IMR-90 (cell line): ENCODE data around the gene SLC18A3. TPM values are rescaled to one million over a fixed set of nuclear protein-coding genes. Genes with fewer than 3 reads are reported as not detected.

Experiments
- ATAC-seq: fragments of 200-7000 bp; cut with Tn5 transposase; 2 replicates; pipeline ENCODE4 v1.9.1; 2020; ENCODE audit warnings: low read depth, mild to moderate bottlenecking, moderate library complexity
- BruUV-seq: library from RNA; stranded (reverse); fragments of 400-500 nt; replicated peaks from 2 replicates; lab custom pipeline; 2021; lab: Mats Ljungman, UMichigan
- CTCF ChIA-PET: fragments of 300-600 bp; formaldehyde crosslinking; extraction: SDS; loops from one replicate; lab custom pipeline; 2021; ENCODE audit warnings: antibody characterized with exemption; lab: Yijun Ruan, JAX
- POLR2A ChIA-PET: fragments of 300-600 bp; sonication (Branson Sonifier 250); formaldehyde crosslinking; loops from one replicate; lab custom pipeline; 2022; ENCODE audit warnings: antibody characterized with exemption; ENCODE audit not compliant: unreplicated experiment; lab: Charles Lee
- DNase-seq: peaks from one replicate; pipeline ENCODE4 v3.0.0; 2013
- H2AFZ ChIP-seq: replicated peaks from 2 replicates; pipeline ENCODE3; 2013; ENCODE audit warnings: low read length, mild to moderate bottlenecking; ENCODE audit not compliant: poor library complexity
- H2AK5ac ChIP-seq: 2 replicates; pipeline ENCODE4 v1.6.1; 2013; ENCODE audit warnings: low read depth, low read length, inconsistent platforms
- H2AK9ac ChIP-seq: replicated peaks from 2 replicates; pipeline ENCODE3; 2013; ENCODE audit warnings: mild to moderate bottlenecking, low read depth, low read length, moderate library complexity; ENCODE audit not compliant: poor library complexity
- H2BK120ac ChIP-seq: 2 replicates; pipeline ENCODE4 v1.6.1; 2013; ENCODE audit warnings: low read depth, low read length, inconsistent platforms
- H2BK15ac ChIP-seq: 3 replicates; pipeline ENCODE4 v1.6.1; 2013; ENCODE audit warnings: low read depth, low read length, inconsistent platforms
- H2BK20ac ChIP-seq: 2 replicates; pipeline ENCODE4 v1.6.1; 2013; ENCODE audit warnings: low read depth, mild to moderate bottlenecking, inconsistent platforms, low read length, moderate library complexity
- H2BK5ac ChIP-seq: 2 replicates; pipeline ENCODE4 v1.6.1; 2013; ENCODE audit warnings: mild to moderate bottlenecking, low read depth, low read length, inconsistent platforms; ENCODE audit not compliant: poor library complexity, severe bottlenecking
- H3K14ac ChIP-seq: replicated peaks from 2 replicates; pipeline ENCODE4 v1.6.1; 2013; ENCODE audit warnings: low read depth, low read length, inconsistent platforms
- H3K18ac ChIP-seq: 2 replicates; pipeline ENCODE4 v1.6.1; 2013; ENCODE audit warnings: low read depth, low read length, control low read depth
- H3K23ac ChIP-seq: 2 replicates; pipeline ENCODE4 v1.6.1; 2013; ENCODE audit warnings: low read depth, low read length, inconsistent platforms
- H3K27ac ChIP-seq: 2 replicates; pipeline ENCODE4 v1.5.1; 2013; ENCODE audit warnings: mild to moderate bottlenecking, control low read depth, low read length; ENCODE audit not compliant: insufficient read depth
- H3K27me3 ChIP-seq: 2 replicates; pipeline ENCODE4 v1.6.1; 2013; ENCODE audit warnings: low read length; ENCODE audit not compliant: control insufficient read depth, insufficient read depth
- H3K36me3 ChIP-seq: 2 replicates; pipeline ENCODE4 v1.6.1; 2013; ENCODE audit warnings: low read length, mixed read lengths; ENCODE audit not compliant: control insufficient read depth, insufficient read depth
- H3K4ac ChIP-seq: 2 replicates; pipeline ENCODE4 v1.6.1; 2013; ENCODE audit warnings: low read depth, low read length, inconsistent platforms
- H3K4me1 ChIP-seq: 2 replicates; pipeline ENCODE4 v1.6.1; 2013; ENCODE audit warnings: low read length, mixed read lengths; ENCODE audit not compliant: control insufficient read depth, insufficient read depth
- H3K4me2 ChIP-seq: 2 replicates; pipeline ENCODE4 v1.6.1; 2013; ENCODE audit warnings: low read depth, mild to moderate bottlenecking, control low read depth, low read length, moderate library complexity
- H3K4me3 ChIP-seq: 2 replicates; pipeline ENCODE4 v1.5.1; 2013; ENCODE audit warnings: low read depth, mild to moderate bottlenecking, control low read depth, low read length, moderate library complexity; ENCODE audit not compliant: insufficient read depth
- H3K56ac ChIP-seq: 2 replicates; pipeline ENCODE4 v1.6.1; 2013; ENCODE audit warnings: low read length, inconsistent platforms; ENCODE audit not compliant: insufficient read depth; ENCODE audit errors: extremely low read depth
- H3K79me1 ChIP-seq, 2 experiments: 2 replicates each; pipeline ENCODE4 v1.6.1; 2013; ENCODE audit warnings: low read length in 2 of 2, inconsistent platforms in 1 of 2, low read depth in 1 of 2
- H3K9ac ChIP-seq: 2 replicates; pipeline ENCODE4 v1.6.1; 2013; ENCODE audit warnings: low read depth, low read length, control low read depth
- H3K9me1 ChIP-seq: 2 replicates; pipeline ENCODE4 v1.6.1; 2013; ENCODE audit warnings: low read length, inconsistent platforms; ENCODE audit not compliant: insufficient read depth
- H3K9me3 ChIP-seq: 2 replicates; pipeline ENCODE4 v1.6.1; 2013; ENCODE audit warnings: low read length; ENCODE audit not compliant: control insufficient read depth, insufficient read depth
- H4K20me1 ChIP-seq: 2 replicates; pipeline ENCODE4 v1.6.1; 2013; ENCODE audit warnings: low read length, inconsistent platforms; ENCODE audit not compliant: insufficient read depth
- H4K5ac ChIP-seq: 2 replicates; pipeline ENCODE4 v1.6.1; 2013; ENCODE audit warnings: mild to moderate bottlenecking, low read depth, low read length, control low read depth
- H4K8ac ChIP-seq, 2 experiments: 2 replicates each; pipeline ENCODE4 v1.6.1; 2013; ENCODE audit warnings: low read depth in 2 of 2, low read length in 2 of 2, control low read depth in 1 of 2, inconsistent platforms in 1 of 2
- H4K91ac ChIP-seq: 2 replicates; pipeline ENCODE4 v1.6.1; 2013; ENCODE audit warnings: low read depth, low read length, inconsistent platforms; ENCODE audit not compliant: insufficient read depth
- CHD1 ChIP-seq: IDR thresholded peaks from 2 replicates; pipeline ENCODE4 v1.6.1; 2012; ENCODE audit warnings: low read depth, low read length, improper control_type of control experiment
- MAFK ChIP-seq: IDR thresholded peaks from 2 replicates; pipeline ENCODE4 v1.6.1; 2012; ENCODE audit warnings: low read depth, low read length, improper control_type of control experiment
- MAZ ChIP-seq: IDR thresholded peaks from 2 replicates; pipeline ENCODE4 v1.6.1; 2012; ENCODE audit warnings: low read depth, mild to moderate bottlenecking, low read length, improper control_type of control experiment, moderate library complexity, borderline replicate concordance
- MXI1 ChIP-seq: IDR thresholded peaks from 2 replicates; pipeline ENCODE4 v1.6.1; 2012; ENCODE audit warnings: low read depth, mild to moderate bottlenecking, low read length, moderate library complexity, borderline replicate concordance
- RAD21 ChIP-seq: IDR thresholded peaks from 2 replicates; pipeline ENCODE4 v1.6.1; 2012; ENCODE audit warnings: low read length, improper control_type of control experiment
- RCOR1 ChIP-seq: IDR thresholded peaks from 2 replicates; pipeline ENCODE4 v1.6.1; 2012; ENCODE audit warnings: mild to moderate bottlenecking, low read length, improper control_type of control experiment; ENCODE audit not compliant: insufficient replicate concordance
- WGBS, 2 experiments: methylation state at CpG; one replicate each; pipeline versions ENCODE4 v1.1.5 to v1.1.7; 2013; ENCODE audit warnings: missing lambda C conversion rate in 2 of 2; ENCODE audit not compliant: insufficient read length in 1 of 2; ENCODE audit errors: extremely low coverage in 2 of 2; 5-methylcytosine and 5-hydroxymethylcytosine counted together
- dilution Hi-C: fragments of 300-500 bp; cut with HindIII; formaldehyde crosslinking; loops from one replicate; pipeline ENCODE4 v1.14.3; 2018; ENCODE audit warnings: low sequenced_read_pairs; ENCODE audit not compliant: unreplicated experiment
- in situ Hi-C: fragments of 300-500 bp; cut with MboI; formaldehyde crosslinking; loops from 3 replicates; pipeline ENCODE4 v1.14.3; 2019; ENCODE audit warnings: low sequenced_read_pairs, inconsistent platforms, mixed read lengths
- intact Hi-C: fragments of 100-400 bp; cut with micrococcal nuclease; formaldehyde crosslinking; loops from 2 replicates; pipeline ENCODE4 v1.10.0; 2022
- polyA plus RNA-seq, 3 experiments: library from polyadenylated mRNA; depleted of rRNA; stranded (reverse); fragments of >200 nt; gene quantifications; 2 replicates each; pipeline ENCODE4 v1.2.3, GENCODE V29; 2012; ENCODE audit warnings: low replicate concordance in 1 of 3
- total RNA-seq: library from RNA; depleted of rRNA; stranded (reverse); fragments of >200 nt; gene quantifications from 2 replicates; pipeline ENCODE4 v1.2.3, GENCODE V29; 2012

The SLC18A3 gene
- total and polyA plus RNA-seq, 2 of the 4 experiments (the other 2 are of a cell fraction), result not detected

GRCh38 chr10:49598164-49598856, 11.8 kb upstream of the SLC18A3 start:
- Histone ChIP-seq H4K20me1 (no peaks in the 10 kb centered on the region), H3K18ac (no peak overlapping the region), H2AFZ (no peak overlapping the region), H4K91ac (no peak overlapping the region), H2BK120ac (no peak overlapping the region), H2BK5ac (no peak overlapping the region), H3K4me1 (peaks cover 2% of the 10 kb centered on the region; the same call in 1 of the 2 replicates), H4K5ac (no peak overlapping the region), H4K8ac (no peak overlapping the region), H3K14ac (no peak overlapping the region), H2AK9ac (no peak overlapping the region), H3K27me3 (peaks cover 25% of the 10 kb centered on the region; the same call in 1 of the 2 replicates), H3K9me1 (no peaks in the 10 kb centered on the region; the same call in 1 of the 2 replicates), H2AK5ac (no peak overlapping the region), H3K56ac (no peak overlapping the region), H3K23ac (no peak overlapping the region), H2BK20ac (no peak overlapping the region), H3K4ac (no peak overlapping the region), H3K4me2 (no peak overlapping the region), H3K79me1 (no peaks in the 10 kb centered on the region), H3K27ac (no peak overlapping the region), H3K9me3 (no peaks in the 10 kb centered on the region), H3K4me3 (no peak overlapping the region), H2BK15ac (no peak overlapping the region), H3K36me3 (no peaks in the 10 kb centered on the region), H3K9ac (no peak overlapping the region)
- no TSS peak for BruUV-seq
- ChIA-PET POLR2A (no interaction called here), CTCF (no interaction called here)
- DNase-seq, result no peak
- dilution Hi-C loops (no loop called here), in situ Hi-C loops (loop anchor here (10.0 kb wide), 2 partner anchors 316 to 616 kb away; no protein-coding TSS in a partner anchor), intact Hi-C loops (loop anchor here (10.0 kb wide), 2 partner anchors 346 to 466 kb away; partner anchors contain the start of genes PARG, TIMM23B and WASHC2A)
- 83% methylated on average over 2 of the region's 8 CpGs; no CpG with 5 or more reads in 1 of the 2 experiments for WGBS, 2 experiments
- ATAC-seq, result no peak
- TF ChIP-seq RAD21, result no peak
- TF ChIP-seq MXI1, result no peak
- TF ChIP-seq MAZ, result no peak
- TF ChIP-seq MAFK, result no peak
- TF ChIP-seq CHD1, result no peak
- TF ChIP-seq RCOR1, result no peak
